Tibial artery (tissue), 4 donors: ENCODE data around the gene LAIR2.
A peak's percentile ranks its signal among the peaks of the same experiment; 100 is the strongest.

Source experiments
- DNase-seq, 2 donors: peaks; one replicate each; pipeline ENCODE4 v3.0.0-alpha.2; 2019
- H3K27ac ChIP-seq, 2 donors: fragments of 200-600 bp; sonication (generic) in 1 of 2; 1 replicate in 1 of 2; 2 replicates in 1 of 2; pipeline ENCODE4 v1.5.1; 2018 to 2019; ENCODE audit warnings: mild to moderate bottlenecking in 1 of 2
- H3K27me3 ChIP-seq, 2 donors: fragments of 200-600 bp; sonication (generic) in 1 of 2; one replicate each; pipeline versions ENCODE4 v1.5.1 to v1.6.0; 2016 to 2019
- H3K36me3 ChIP-seq, 3 donors: fragments of 200-600 bp; sonication (generic) in 2 of 3; one replicate each; pipeline ENCODE4 v1.5.1; 2016 to 2019; ENCODE audit warnings: mild to moderate bottlenecking in 2 of 3
- H3K4me1 ChIP-seq, 4 donors: fragments of 200-600 bp; sonication (generic) in 2 of 4; 1 replicate in 3 of 4; 2 replicates in 1 of 4; pipeline ENCODE4 v1.5.1; 2016 to 2019
- H3K4me3 ChIP-seq, 2 donors: fragments of 200-600 bp; sonication (generic) in 1 of 2; 1 replicate in 1 of 2; 2 replicates in 1 of 2; pipeline ENCODE4 v1.5.1; 2018 to 2019; ENCODE audit warnings: mild to moderate bottlenecking in 2 of 2
- H3K9me3 ChIP-seq, 3 donors: fragments of 200-600 bp; sonication (generic) in 1 of 3; one replicate each; pipeline ENCODE4 v1.5.1; 2016 to 2019
- intact Hi-C: fragments of 100-400 bp; cut with DNase I; formaldehyde crosslinking; loops from one replicate; pipeline ENCODE4 v1.15.0; 2023; ENCODE audit warnings: low total_unique reads
- TF ChIP-seq, protein P1 (sequence below), 2 experiments: fragments of 200-600 bp in 1 of 2; fragments of 450-650 bp in 1 of 2; IDR thresholded peaks; one replicate each; pipeline ENCODE4 v1.5.1; 2017 to 2019; ENCODE audit warnings: antibody characterized with exemption in 2 of 2, mild to moderate bottlenecking in 1 of 2, moderate library complexity in 1 of 2

Gene LAIR2

DNA sequence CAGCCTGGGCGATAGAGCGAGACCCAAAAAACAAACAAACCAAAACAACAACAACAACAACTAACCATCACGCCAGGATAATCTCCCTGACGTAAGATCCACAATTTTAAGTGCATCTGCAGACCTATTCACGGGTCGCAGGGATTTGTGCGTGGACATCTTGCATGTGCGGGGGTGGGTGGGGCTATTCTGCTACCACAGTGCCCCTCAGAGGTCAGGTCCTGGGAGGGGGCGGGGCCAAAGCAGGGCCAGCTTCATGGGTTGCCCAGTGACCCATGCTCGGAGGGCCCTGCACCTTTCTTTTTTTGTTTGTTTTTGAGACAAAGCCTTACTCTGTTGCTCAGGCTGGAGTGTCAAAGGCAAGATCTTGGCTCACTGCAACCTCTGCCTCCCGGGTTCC lies 26.9 kb upstream of the LAIR2 start:
- no peaks in the 10 kb centered on the region for H3K9me3 ChIP-seq
- intact Hi-C loops: no loop called here
- peaks cover 0 to 19% (median 15%) of the 10 kb centered on the region in 4 donors for H3K4me1 ChIP-seq
- TF ChIP-seq, protein P1, sequence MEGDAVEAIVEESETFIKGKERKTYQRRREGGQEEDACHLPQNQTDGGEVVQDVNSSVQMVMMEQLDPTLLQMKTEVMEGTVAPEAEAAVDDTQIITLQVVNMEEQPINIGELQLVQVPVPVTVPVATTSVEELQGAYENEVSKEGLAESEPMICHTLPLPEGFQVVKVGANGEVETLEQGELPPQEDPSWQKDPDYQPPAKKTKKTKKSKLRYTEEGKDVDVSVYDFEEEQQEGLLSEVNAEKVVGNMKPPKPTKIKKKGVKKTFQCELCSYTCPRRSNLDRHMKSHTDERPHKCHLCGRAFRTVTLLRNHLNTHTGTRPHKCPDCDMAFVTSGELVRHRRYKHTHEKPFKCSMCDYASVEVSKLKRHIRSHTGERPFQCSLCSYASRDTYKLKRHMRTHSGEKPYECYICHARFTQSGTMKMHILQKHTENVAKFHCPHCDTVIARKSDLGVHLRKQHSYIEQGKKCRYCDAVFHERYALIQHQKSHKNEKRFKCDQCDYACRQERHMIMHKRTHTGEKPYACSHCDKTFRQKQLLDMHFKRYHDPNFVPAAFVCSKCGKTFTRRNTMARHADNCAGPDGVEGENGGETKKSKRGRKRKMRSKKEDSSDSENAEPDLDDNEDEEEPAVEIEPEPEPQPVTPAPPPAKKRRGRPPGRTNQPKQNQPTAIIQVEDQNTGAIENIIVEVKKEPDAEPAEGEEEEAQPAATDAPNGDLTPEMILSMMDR (IDR thresholded peaks at IDR 0.05): no peak
- peaks cover 0 to 35% of the 10 kb centered on the region in 2 donors for H3K27me3 ChIP-seq
- no peaks in the 10 kb centered on the region for H3K36me3 ChIP-seq
- DNase-seq: no peak
- no peak overlapping the region for H3K4me3 ChIP-seq
- no peak overlapping the region for H3K27ac ChIP-seq

DNA sequence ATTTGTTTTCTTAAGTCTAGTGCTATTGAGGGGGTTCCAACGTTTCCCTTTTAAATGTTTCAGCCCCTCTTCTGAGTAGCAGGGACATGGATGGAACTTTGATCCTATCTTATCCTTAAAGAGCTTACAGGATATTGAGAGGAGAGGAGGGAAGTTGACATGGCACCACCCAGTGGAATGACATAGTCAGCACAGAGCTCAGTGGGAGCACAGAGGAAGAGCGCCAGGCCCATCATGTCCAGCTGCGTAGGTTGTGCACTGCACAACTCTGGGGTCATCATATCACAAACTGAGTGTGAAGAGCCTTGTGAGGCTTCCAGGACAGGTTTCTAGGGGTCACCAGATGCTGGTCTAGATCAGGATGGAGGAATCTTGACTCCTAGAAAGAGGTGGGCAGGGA lies 25.0 kb upstream of the LAIR2 start:
- TF ChIP-seq, protein P1 (IDR thresholded peaks at IDR 0.05): no peak
- no peak overlapping the region for H3K27ac ChIP-seq

DNA sequence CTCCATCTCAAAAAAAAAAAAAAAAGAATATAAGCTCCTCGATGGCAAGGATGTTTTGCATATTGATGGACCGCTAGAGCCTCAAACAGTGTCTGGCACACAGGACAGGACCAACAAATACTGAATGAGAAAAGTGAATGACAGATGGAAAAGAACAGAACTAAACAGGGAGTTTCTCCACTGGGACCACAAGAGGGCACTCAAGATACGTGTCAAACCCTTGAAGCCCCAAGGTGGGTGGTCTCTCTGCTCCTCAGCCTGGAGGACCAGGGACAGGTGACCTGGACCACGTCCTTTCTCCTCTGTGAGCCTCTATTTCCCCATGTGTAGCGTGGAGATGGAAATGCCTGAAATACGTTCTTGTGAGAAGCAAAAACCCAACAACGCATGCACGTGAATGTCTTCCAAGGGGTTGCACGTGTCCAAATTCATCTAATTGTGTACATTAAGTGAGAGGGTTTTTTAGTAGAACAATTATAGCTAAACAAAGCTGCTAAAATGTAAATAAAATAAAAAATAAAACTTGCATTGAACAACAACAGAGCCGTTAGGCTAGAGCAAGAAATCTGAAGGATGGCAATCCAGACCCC lies 23.9 kb upstream of the LAIR2 start:
- peaks cover 0 to 2% (median under 1%) of the 10 kb centered on the region in 4 donors for H3K4me1 ChIP-seq
- intact Hi-C loops: no loop called here
- no peak overlapping the region for H3K4me3 ChIP-seq
- no peak for DNase-seq
- H3K27ac ChIP-seq: no peak overlapping the region
- H3K27me3 ChIP-seq: peaks cover 0 to 22% of the 10 kb centered on the region in 2 donors
- H3K36me3 ChIP-seq: no peaks in the 10 kb centered on the region
- H3K9me3 ChIP-seq: no peaks in the 10 kb centered on the region
- TF ChIP-seq, protein P1 (IDR thresholded peaks at IDR 0.05): peak; percentile 31 to 46

More for the DNA sequence above, 25.0 kb upstream of the LAIR2 start:
- Histone ChIP-seq H3K27me3 (peaks cover 0 to 27% of the 10 kb centered on the region in 2 donors), H3K9me3 (no peaks in the 10 kb centered on the region), H3K36me3 (no peaks in the 10 kb centered on the region), H3K4me1 (peaks cover 0 to 11% (median 9%) of the 10 kb centered on the region in 4 donors), H3K4me3 (no peak overlapping the region)
- intact Hi-C loops: no loop called here
- no peak for DNase-seq

DNA sequence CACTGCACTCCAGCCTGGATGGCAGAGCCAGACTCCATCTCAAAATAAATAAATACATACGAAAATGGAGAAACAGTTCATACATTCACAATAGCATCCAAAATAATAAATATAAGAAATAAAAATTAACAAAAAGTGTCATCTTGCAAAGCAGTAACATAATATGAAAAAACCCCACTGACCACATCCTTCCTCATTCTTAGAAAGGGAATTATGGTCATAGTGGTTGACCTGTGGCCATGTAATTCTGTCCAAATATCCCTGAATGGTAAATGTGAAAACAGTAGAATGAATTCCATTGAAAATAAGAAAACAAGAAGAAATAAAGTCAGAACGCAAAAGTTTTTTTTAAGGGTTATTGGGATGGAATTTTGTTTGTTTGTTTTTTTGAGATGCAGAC lies 22.6 kb upstream of the LAIR2 start:
- no peaks in the 10 kb centered on the region for H3K4me1 ChIP-seq
- no peak overlapping the region for H3K4me3 ChIP-seq
- no peak overlapping the region for H3K27ac ChIP-seq
- no peak for DNase-seq
- H3K27me3 ChIP-seq: peaks cover 0 to 19% of the 10 kb centered on the region in 2 donors
- H3K36me3 ChIP-seq: no peaks in the 10 kb centered on the region
- no peaks in the 10 kb centered on the region for H3K9me3 ChIP-seq
- intact Hi-C loops: no loop called here
- TF ChIP-seq, protein P1 (IDR thresholded peaks at IDR 0.05): no peak

DNA sequence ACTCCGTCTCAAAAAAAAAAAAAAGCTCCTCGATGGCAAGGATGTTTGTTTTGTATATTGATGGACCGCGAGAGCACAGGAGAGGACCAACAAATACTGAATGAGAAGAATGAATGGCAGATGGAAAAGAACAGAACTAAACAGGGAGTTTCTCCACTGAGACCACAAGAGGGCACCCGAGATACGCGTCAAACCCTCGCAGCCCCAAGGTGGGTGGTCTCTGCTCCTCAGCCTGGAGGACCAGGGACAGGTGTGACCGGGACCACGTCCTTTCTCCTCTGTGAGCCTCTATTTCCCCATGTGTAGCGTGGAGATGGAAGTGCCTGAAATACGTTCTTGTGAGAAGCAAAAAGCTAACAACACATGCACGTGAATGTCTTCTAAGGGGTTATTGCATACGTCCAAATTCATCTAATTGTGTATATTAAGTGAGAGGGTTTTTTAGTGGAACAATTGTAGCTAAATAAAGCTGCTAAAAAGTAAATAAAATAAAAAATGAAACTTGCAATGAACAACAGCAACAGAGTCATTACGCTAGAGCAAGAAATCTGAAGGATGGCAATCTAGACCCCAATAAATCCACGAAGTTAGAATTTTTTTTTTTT lies 21.2 kb upstream of the LAIR2 start:
- Histone ChIP-seq H3K36me3 (no peaks in the 10 kb centered on the region), H3K27me3 (peaks cover 0 to 19% of the 10 kb centered on the region in 2 donors), H3K4me3 (no peak overlapping the region), H3K9me3 (no peaks in the 10 kb centered on the region), H3K27ac (no peak overlapping the region), H3K4me1 (no peaks in the 10 kb centered on the region)
- no peak for DNase-seq
- TF ChIP-seq, protein P1 (IDR thresholded peaks at IDR 0.05): peak in 1 of 2 experiments; percentile 53
- intact Hi-C loops: no loop called here
